ENCODE results near the gene GARIN6. TPM values are rescaled to one million over a fixed set of nuclear protein-coding genes. Genes with fewer than 3 reads are reported as not detected.

GARIN6 gene
- not detected in 5 replicates for total RNA-seq (2022; extraction: Qiagen RNA extraction)

DNA sequence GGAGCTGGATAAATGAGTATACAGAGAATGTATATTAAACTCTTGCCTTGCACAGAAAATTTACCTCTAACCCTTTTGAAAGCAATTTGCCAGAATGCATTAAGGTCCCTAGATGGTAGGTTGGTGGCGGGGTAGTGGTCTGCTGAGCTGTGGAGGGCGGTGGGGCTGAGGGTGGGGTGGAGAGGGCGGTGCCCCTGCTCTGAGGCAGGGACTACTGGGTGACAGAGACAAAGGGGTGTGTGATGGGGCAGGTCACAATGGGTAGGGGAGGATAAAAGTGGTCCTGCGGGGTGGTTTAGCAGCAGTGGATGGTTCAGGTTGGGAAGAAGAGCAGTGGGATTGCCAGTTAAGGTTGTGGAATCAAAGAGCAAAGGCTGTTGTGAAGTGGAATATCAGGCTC lies at the start of gene GARIN6:
Gene GARIN6 (plus strand): TSS at position 301 of the 400 bp plus-strand sequence. CDS start 422 bp downstream, outside the sequence.

Measured in A549 treated with Mapracorat at 1 μM for 4 hours (cell line).